Measurements from ENCODE around the gene OR4K17.
"Not testable (repeated sequence)": the region's sequence is repeated elsewhere in the genome, so short reads cannot be mapped to it uniquely, and the experiment has no call there.

OR4K17 gene, protein sequence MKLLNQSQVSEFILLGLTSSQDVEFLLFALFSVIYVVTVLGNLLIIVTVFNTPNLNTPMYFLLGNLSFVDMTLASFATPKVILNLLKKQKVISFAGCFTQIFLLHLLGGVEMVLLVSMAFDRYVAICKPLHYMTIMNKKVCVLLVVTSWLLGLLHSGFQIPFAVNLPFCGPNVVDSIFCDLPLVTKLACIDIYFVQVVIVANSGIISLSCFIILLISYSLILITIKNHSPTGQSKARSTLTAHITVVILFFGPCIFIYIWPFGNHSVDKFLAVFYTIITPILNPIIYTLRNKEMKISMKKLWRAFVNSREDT

DNA sequence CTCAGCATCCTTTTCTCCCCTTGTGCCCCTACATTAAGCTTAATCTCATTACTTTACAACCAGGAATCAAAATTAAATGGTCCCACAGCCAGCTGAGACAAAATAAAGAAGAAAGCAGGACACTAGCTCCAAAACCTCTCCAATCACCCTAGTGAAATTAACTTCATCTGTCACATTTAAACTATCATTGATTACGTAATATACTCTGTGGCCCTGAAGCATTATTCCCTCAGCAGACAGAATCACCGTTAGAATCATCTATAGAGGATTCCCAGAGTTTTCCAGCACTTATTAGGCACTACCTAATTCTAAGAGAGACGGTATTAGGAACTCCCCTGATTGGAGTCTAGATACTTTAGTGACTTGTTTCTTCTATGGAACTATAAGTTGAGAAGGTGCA lies at the start of gene OR4K17:
Gene OR4K17 (plus strand): TSS at position 302 of the 400 bp plus-strand sequence. CDS start 6,761 bp downstream, outside the sequence.
- TF ChIP-seq, protein P1, sequence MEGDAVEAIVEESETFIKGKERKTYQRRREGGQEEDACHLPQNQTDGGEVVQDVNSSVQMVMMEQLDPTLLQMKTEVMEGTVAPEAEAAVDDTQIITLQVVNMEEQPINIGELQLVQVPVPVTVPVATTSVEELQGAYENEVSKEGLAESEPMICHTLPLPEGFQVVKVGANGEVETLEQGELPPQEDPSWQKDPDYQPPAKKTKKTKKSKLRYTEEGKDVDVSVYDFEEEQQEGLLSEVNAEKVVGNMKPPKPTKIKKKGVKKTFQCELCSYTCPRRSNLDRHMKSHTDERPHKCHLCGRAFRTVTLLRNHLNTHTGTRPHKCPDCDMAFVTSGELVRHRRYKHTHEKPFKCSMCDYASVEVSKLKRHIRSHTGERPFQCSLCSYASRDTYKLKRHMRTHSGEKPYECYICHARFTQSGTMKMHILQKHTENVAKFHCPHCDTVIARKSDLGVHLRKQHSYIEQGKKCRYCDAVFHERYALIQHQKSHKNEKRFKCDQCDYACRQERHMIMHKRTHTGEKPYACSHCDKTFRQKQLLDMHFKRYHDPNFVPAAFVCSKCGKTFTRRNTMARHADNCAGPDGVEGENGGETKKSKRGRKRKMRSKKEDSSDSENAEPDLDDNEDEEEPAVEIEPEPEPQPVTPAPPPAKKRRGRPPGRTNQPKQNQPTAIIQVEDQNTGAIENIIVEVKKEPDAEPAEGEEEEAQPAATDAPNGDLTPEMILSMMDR (IDR thresholded peaks at IDR 0.05; ENCODE audit: borderline replicate concordance, insufficient read depth, low read depth, low read length) = no peak
- no peak within 1 kb of the TSS for H3K4me3 ChIP-seq (ENCODE audit: low read depth, low read length)

DNA sequence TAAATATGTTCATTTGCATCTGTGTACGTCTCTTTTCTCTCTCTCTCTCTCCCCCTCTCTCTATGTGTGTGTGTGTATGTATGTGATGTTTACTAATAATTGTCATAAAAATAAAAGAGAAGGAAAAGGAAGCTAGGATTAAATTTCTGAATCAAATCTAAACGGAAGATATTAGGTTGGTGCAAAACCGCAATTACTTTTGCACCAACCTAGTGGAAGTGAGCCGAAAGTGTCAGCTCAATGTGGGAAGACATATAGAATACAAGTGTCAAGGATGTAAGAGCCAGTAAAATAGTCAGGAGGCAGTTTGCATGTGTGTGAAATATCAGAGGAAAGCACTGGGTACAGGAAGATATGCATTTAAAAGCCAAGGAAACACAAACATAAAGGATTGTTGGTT lies 18.5 kb upstream of the OR4K17 start:
- TF ChIP-seq, protein P1 (IDR thresholded peaks at IDR 0.05; ENCODE audit: borderline replicate concordance, insufficient read depth, low read depth, low read length) = no peak
- no peak overlapping the region for H3K4me3 ChIP-seq (ENCODE audit: low read depth, low read length)

DNA sequence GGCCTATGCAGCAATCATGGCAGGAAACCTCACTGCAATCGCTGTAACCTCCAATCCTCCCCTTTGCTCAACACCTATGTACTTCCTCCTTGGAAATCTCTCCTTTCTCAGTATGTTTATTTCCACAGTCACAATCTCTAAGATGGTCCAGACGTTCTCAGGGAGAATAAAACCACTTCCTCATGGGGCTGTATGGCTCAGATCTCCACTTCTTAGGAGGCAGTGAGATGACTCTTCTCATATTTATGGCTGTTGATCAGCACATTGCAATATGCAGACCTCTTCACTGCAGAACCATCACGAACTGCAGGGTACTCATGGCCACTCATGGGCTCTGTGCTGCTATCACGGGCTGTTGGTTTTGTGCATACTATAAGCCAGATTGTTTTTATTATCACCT lies 17.1 kb upstream of the OR4K17 start:
- no peak overlapping the region for H3K4me3 ChIP-seq (ENCODE audit: low read depth, low read length)
- TF ChIP-seq, protein P1 (IDR thresholded peaks at IDR 0.05; ENCODE audit: borderline replicate concordance, insufficient read depth, low read depth, low read length) = no peak

DNA sequence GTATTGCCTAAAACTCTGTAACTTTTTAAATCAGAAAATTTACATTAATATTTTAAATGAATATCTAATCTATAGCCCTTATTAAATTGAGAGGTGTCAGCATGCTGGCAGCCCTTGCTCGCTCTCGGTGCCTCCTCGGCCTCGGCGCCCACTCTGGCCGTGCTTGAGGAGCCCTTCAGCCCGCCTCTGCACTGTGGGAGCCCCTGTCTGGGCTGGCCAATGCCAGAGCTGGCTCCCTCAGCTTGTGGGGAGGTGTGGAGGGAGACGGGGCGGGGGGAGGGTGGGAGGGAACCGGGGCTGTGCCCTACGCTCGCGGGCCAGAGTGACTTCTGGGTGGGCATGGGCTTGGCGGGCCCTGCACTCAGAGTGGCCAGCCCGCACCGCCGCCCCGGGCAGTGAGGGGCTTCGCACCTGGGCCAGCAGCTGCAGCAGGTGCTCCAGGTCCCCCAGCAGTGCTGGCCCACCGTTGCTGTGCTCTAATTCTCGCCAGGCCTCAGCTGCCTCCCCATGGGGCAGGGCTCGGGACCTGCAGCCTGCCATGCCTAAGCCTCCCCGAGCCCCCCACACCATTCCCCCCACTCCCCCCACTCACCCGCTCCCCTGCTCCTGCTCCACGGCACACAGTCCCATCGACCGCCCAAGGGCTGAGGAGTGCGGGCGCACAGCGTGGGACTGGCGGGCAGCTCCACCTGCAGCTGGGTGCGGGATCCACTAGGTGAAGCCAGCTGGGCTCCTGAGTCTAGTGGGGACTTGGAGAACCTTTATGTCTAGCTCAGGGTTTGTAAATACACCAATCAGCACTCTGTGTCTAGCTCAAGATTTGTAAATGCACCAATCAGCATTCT lies 11.4 kb upstream of the OR4K17 start:
- H3K4me3 ChIP-seq (ENCODE audit: low read depth, low read length) = not testable (repeated sequence)

DNA sequence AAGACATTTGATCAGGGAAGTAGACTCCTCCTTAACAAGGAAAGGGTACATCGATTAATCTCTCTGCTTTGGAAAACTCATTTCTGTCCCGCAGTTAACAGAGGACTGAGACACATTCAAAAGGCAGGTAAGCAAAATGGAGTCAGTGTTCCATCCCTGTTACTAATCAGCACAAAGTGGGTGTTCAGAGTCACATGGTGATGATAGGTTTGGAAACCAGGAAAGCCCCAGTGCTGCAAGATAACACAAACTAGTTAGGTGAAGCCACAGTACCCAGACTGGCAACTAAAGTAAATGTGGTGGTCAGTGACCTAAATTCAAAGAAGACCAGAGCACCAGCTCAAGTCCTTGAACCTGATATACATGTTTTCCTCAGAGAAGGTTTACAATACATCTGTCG lies 1.8 kb downstream of the OR4K17 start:
- TF ChIP-seq, protein P1 (IDR thresholded peaks at IDR 0.05; ENCODE audit: borderline replicate concordance, insufficient read depth, low read depth, low read length) = no peak
- H3K4me3 ChIP-seq (ENCODE audit: low read depth, low read length) = no peak overlapping the region

DNA sequence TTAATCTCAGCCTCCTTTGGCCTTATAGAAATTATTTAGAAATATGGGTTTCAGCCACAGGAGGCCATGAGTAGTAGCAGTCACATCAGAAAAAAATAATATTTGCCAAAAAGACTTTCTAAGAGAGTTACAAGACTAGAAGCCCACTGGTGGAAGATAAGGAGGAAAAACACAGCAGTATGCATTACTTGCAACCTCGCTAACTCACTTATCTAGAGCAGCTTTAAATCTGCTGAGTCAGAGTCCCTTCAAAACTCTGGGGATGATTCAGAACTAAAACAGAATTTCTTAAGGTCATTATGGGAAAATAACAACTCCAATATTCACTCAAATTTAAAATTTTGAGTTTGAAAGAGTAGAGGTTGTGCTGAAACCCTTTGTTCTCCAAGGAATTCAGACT lies 6.2 kb downstream of the OR4K17 start:
- TF ChIP-seq, protein P1 (IDR thresholded peaks at IDR 0.05; ENCODE audit: borderline replicate concordance, insufficient read depth, low read depth, low read length) = no peak
- H3K4me3 ChIP-seq (ENCODE audit: low read depth, low read length) = no peak overlapping the region

DNA sequence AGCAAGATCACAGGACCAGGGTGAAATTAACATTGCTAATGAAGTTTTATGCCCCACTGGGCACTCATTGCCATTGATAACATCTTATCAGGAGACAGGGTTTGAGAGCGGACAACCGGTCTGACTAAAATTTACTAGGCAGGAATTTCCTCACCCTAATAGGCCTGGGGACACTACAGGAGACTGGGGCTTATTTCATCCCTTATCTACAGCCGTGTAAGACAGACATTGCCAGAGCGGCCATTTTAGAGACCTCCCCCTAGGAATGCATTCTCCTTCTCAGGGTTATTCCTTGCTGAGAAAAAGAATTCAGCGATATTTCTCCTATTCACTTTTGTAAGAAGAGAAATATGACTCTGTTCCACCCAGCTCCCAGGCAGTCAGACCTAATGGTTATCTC lies 8.3 kb downstream of the OR4K17 start:
- TF ChIP-seq, protein P1 (IDR thresholded peaks at IDR 0.05; ENCODE audit: borderline replicate concordance, insufficient read depth, low read depth, low read length) = no peak
- no peak overlapping the region for H3K4me3 ChIP-seq (ENCODE audit: low read depth, low read length)

All from GM12875 (cell line).